IPS-15b (cell line): ENCODE measurements around the gene RGS9BP.
"Not testable (repeated sequence)": the region's sequence is repeated elsewhere in the genome, so short reads cannot be mapped to it uniquely, and the experiment has no call there.

Experiments used
- H3K27me3 ChIP-seq: one replicate; pipeline ENCODE4 v1.6.1; 2013; ENCODE audit warnings: low read length; ENCODE audit not compliant: control insufficient read depth, insufficient read depth
- H3K36me3 ChIP-seq: one replicate; pipeline ENCODE4 v1.6.1; 2013; ENCODE audit warnings: low read length; ENCODE audit not compliant: control insufficient read depth, insufficient read depth
- H3K4me1 ChIP-seq: one replicate; pipeline ENCODE4 v1.6.1; 2013; ENCODE audit warnings: mild to moderate bottlenecking, low read length; ENCODE audit not compliant: control insufficient read depth, insufficient read depth
- H3K4me3 ChIP-seq: one replicate; pipeline ENCODE4 v1.5.1; 2013; ENCODE audit warnings: low read depth, low read length
- H3K9ac ChIP-seq: one replicate; pipeline ENCODE4 v1.6.1; 2013; ENCODE audit warnings: low read depth, mild to moderate bottlenecking, low read length
- H3K9me3 ChIP-seq: one replicate; pipeline ENCODE4 v1.6.1; 2013; ENCODE audit warnings: mild to moderate bottlenecking, low read length; ENCODE audit not compliant: control insufficient read depth, insufficient read depth

RGS9BP gene

DNA sequence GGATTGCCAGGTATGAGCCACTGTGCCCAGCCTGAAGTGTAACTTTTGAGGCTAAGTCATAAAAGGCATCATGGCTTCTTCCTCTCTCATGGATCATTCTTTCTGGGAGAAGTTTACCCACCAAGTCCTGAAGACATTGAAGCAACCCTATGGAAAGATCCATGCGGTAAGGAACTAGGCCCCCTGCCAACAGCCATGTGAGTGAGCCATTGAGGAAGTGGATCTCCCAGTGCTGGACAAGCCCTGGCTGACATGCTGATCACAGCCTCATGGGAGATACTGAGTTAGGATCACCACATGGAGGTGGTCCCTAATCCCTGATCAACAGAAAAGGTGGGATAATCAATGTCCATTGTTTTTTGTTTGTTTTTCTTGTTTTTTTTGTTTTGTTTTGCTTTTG is 12.7 kb downstream of the RGS9BP start:
- no peaks in the 10 kb centered on the region for H3K4me1 ChIP-seq

DNA sequence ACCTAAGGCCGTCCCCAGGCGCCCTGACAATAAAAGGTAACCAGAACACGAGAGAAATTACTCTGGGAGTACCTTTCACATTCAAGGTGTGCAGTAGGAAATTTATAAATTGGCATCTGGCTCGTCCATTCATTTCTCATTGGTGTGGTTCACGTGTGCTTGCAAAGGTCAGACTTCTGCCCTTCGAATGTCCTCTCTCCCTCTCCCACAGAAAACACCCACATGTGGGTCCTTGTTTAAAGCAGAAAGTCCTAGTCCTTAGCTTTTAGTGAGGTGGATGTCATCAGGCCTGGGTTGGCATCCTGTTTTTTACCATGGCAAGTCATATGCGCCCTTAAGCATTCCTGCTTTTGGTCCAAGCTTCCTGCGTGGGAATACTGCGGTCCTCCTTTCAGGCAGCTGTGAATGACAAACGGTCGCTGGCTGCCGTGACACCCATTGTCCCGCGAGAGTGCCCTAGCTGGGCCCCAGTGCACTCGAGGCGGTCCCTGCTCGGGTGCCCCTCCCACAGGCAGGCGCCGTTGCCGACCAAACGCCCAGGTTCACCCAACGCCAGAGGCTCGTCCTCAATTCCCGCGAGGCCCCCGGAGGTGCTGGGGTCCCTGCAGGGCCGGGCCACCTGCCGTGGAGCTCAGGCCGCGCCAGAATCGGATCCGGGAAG is 15.8 kb downstream of the RGS9BP start, which contains the start of gene NUDT19:
Gene NUDT19, plus strand, starts transcription at position 531 of the 661 bp plus-strand sequence. CDS start 140 bp downstream, outside the sequence.
- Histone ChIP-seq H3K36me3 (no peaks in the 10 kb centered on the region), H3K9ac (peak within 1 kb of the TSS; percentile 65), H3K4me1 (no peaks in the 10 kb centered on the region), H3K9me3 (no peaks in the 10 kb centered on the region), H3K27me3 (peaks cover 12% of the 10 kb centered on the region), H3K4me3 (peak within 1 kb of the TSS; percentile 49)

More for the DNA sequence above, 12.7 kb downstream of the RGS9BP start:
- Histone ChIP-seq H3K36me3 (no peaks in the 10 kb centered on the region), H3K27me3 (peaks cover 12% of the 10 kb centered on the region), H3K9ac (no peak overlapping the region), H3K4me3 (no peak overlapping the region), H3K9me3 (no peaks in the 10 kb centered on the region)

DNA sequence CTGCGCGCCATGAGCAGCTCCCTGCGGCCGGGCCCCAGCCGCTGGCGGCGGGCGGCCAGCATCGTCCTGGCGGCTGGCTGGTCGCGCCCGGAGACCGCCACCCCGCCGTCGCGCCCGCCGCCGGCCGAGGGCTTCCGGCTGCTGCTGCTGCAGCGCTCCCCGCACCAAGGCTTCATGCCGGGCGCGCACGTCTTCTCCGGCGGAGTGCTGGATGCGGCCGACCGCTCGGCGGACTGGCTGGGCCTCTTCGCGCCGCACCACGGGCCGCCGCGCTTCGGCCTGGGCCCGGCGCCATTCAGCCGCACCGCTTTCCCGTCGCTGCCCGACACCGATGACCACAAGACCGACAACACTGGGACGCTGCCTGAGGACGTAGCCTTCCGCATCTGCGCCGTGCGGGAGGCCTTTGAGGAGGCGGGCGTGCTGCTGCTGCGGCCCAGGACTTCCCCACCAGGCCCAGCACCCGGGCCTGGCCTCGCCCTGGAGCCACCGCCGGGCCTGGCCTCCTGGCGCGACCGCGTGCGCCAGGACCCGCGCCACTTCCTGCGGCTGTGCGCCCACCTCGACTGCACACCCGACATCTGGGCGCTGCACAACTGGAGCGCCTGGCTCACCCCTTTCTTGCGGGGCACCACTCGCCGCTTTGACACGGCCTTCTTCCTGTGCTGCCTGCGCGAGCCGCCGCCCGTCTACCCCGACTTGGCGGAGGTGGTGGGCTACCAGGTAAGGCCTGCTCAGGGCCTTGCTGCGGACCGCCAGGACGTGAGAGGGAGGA is 16.5 kb downstream of the RGS9BP start:
- Histone ChIP-seq H3K4me1 (no peaks in the 10 kb centered on the region), H3K36me3 (no peaks in the 10 kb centered on the region), H3K4me3 (peak overlapping the region; percentile 49), H3K27me3 (peaks cover 12% of the 10 kb centered on the region), H3K9me3 (no peaks in the 10 kb centered on the region), H3K9ac (peak overlapping the region; percentile 65)

DNA sequence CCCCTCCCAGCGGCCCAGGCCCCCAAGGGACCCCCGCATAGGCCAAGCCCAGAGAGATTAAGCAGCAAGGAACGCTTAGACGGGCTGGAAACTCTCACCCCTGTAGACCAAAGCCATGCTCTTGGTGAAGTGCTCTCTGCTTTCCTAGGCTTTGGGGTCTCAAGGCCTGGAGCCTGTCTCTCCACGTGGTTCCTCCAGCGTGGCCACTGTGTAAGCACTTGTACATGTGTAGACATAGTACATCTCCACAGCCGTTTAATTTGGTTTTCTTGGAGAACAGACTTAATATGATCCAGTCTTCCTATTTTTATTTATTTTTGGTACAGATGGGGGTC is 17.0 kb downstream of the RGS9BP start:
- Histone ChIP-seq H3K9me3 (no peaks in the 10 kb centered on the region), H3K36me3 (no peaks in the 10 kb centered on the region), H3K4me3 (peak overlapping the region; percentile 49), H3K4me1 (no peaks in the 10 kb centered on the region), H3K9ac (peak overlapping the region; percentile 65), H3K27me3 (peaks cover 12% of the 10 kb centered on the region)

DNA sequence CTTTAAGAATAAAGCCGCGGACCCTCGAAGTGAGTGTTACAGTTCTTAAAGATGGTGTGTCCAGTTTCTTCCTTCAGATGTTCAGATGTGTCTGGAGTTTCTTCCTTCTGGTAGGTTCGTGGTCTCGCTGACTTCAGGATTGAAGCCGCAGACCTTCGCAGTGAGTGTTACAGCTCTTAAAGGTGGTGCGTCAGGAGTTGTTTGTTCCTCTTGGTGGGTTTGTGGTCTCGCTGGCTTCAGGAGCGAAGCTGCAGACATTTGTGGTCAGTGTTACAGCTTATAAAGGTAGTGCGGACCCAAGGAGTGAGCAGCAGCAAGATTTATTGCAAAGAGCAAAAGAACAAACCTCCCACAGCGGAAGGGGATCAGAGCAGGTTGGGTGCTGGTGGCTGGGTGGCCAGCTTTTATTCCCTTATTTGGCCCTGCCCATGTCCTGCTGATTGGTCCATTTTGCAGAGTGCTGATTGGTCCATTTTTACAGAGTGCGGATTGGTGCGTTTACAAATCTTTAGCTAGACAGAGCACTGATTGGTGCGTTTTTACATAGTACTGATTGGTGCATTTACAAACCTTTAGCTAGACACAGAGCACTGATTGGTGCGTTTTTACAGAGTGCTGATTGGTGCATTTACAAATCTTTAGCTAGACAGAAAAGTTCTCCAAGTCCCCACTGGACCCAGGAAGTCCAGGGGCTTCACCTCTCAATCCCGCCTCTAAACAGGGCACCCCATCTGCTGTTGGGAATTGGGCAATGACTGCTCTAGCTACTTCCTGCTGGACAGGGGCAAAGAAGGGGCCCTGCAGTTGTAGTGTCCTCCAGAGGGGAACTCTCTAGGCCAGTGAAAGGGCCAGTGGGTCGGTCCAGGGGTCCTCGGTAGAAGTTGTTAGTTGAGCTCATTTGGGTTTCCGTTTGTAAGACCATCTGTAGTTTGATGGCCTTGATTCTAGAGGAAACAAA is 17.8 kb downstream of the RGS9BP start:
- H3K27me3 ChIP-seq = peaks cover 12% of the 10 kb centered on the region
- H3K4me3 ChIP-seq, H3K4me1 ChIP-seq, H3K9me3 ChIP-seq, H3K9ac ChIP-seq, H3K36me3 ChIP-seq: not testable (repeated sequence)

DNA sequence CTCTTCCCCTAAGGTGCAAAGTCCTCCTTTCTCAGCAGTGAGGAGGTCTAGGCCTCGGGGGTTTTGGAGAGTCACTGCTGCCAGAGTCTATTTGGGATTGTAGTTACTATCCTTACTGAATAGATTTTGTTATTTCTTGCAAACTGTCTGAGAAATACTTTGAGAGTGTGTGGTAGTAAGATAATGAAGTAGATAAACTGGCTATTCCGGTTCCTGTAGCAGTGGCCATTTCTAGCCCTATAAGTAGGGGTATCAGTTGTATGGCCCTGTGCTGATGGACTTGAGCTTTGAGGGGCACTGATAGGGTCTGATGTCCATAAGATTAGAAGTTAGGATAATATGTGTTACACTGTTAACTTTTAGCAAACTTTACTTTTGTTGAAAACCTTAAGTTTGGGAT is 18.7 kb downstream of the RGS9BP start:
- not testable (repeated sequence) for H3K9me3 ChIP-seq, H3K4me3 ChIP-seq, H3K9ac ChIP-seq, H3K36me3 ChIP-seq, H3K4me1 ChIP-seq
- peaks cover 12% of the 10 kb centered on the region for H3K27me3 ChIP-seq

DNA sequence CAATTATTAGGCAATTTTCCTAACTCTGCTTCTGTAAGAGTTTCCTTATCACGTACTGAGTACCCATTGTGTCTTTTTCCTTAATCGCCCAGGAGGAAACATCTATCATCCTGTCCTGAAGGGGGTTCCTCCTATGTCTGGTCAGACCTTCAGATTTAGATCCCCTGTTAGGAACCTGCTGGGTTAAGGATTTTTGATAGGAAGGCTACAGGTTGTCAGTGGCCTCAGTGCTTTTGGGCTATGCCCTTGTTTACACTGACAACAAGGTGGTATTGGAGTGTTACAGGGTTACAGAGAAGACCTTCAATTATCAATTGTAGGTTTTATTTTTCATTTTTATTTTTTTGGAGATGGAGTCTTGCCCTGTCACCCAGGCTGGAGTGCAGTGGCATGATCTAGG is 19.2 kb downstream of the RGS9BP start:
- not testable (repeated sequence) for H3K4me1 ChIP-seq, H3K4me3 ChIP-seq, H3K36me3 ChIP-seq

DNA sequence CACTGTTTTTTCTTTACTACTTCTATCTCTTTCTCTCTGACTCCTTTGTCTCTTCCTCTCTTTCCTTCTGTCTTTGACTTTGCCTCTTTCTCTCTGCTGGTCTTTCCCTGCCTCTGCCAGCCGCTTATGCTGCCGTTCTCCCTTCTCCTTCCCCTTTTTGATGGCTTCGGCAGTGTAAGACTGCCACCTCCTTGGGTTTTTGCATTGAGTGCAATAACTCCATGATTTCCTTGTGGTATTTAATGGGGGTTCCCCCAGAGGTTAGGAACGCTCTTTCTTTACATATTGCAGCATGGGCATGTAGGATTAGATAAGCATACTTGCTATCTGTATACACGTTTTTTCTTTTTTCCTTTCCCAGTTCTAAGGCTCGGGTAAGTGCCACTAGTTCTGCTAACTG is 19.9 kb downstream of the RGS9BP start:
- not testable (repeated sequence) for H3K9ac ChIP-seq, H3K4me3 ChIP-seq, H3K4me1 ChIP-seq, H3K9me3 ChIP-seq, H3K36me3 ChIP-seq
- peaks cover 12% of the 10 kb centered on the region for H3K27me3 ChIP-seq

More for the DNA sequence above, 19.2 kb downstream of the RGS9BP start:
- not testable (repeated sequence) for H3K9ac ChIP-seq, H3K9me3 ChIP-seq
- peaks cover 12% of the 10 kb centered on the region for H3K27me3 ChIP-seq

DNA sequence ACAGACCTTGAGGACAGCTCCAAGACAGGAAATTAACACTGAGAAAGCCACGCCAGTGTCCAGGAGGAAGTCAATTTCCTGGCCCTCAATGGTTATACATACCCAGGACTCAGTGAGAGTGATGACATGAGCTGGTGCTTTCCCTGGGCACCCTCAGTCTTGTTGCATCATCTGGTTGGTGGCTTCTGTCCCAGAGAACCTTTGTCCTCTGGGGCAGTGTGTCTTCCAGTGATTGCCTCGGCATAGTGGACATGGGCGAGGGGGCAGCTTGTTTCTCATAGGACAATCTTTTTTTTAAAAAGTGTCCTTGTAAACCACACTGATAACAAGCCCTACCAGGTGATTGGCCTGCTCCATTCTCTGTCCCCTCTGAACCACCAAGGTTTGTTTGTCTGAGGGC is 21.1 kb downstream of the RGS9BP start:
- H3K27me3 ChIP-seq, H3K4me1 ChIP-seq, H3K9ac ChIP-seq, H3K4me3 ChIP-seq, H3K9me3 ChIP-seq, H3K36me3 ChIP-seq: not testable (repeated sequence)

DNA sequence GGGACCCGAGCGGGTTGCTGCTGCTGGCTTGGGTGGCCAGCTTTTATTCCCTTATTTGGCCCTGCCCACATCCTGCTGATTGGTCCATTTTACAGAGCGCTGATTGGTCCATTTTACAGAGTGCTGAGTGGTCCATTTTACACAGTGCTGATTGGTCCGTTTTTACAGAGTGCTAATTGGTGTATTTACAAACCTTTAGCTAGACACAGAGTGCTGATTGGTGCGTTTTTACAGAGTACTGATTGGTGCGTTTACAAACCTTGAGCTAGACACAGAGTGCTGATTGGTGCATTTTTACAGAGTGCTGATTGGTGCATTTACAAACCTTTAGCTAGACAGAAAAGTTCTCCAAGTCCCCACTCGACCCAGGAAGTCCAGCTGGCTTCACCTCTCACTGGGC is 24.5 kb downstream of the RGS9BP start:
- H3K4me1 ChIP-seq, H3K4me3 ChIP-seq, H3K9me3 ChIP-seq, H3K9ac ChIP-seq, H3K36me3 ChIP-seq, H3K27me3 ChIP-seq: not testable (repeated sequence)

DNA sequence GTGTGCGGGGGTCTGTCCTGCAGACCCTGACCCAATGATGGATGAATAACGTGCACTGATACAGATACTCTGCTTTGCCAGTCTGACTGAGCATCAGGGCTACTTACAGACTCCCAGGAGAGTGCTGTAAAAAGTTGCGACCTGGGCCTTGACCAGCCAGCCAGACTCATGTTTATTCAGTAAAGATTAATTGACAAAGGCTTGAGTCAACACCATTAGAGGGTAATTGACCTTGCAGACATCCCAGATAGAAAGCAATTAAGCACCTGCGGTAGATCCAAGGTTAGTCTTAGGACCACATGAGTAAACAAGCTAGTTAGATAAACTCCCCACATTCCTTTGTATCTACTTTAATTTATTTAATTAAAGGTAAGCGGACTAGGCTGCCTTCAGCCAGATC is 26.4 kb downstream of the RGS9BP start:
- Histone ChIP-seq H3K4me3 (no peak overlapping the region), H3K36me3 (no peaks in the 10 kb centered on the region), H3K9me3 (peaks cover 4% of the 10 kb centered on the region), H3K4me1 (peaks cover 4% of the 10 kb centered on the region), H3K9ac (no peak overlapping the region), H3K27me3 (no peaks in the 10 kb centered on the region)
